OCI-M2 (cell line): ENCODE results near the gene POP5.

Source experiments
- DNase-seq: peaks from one replicate; lab custom pipeline; 2025; ENCODE audit not compliant: unreplicated experiment; lab: John Stamatoyannopoulos, UW

Gene POP5

DNA sequence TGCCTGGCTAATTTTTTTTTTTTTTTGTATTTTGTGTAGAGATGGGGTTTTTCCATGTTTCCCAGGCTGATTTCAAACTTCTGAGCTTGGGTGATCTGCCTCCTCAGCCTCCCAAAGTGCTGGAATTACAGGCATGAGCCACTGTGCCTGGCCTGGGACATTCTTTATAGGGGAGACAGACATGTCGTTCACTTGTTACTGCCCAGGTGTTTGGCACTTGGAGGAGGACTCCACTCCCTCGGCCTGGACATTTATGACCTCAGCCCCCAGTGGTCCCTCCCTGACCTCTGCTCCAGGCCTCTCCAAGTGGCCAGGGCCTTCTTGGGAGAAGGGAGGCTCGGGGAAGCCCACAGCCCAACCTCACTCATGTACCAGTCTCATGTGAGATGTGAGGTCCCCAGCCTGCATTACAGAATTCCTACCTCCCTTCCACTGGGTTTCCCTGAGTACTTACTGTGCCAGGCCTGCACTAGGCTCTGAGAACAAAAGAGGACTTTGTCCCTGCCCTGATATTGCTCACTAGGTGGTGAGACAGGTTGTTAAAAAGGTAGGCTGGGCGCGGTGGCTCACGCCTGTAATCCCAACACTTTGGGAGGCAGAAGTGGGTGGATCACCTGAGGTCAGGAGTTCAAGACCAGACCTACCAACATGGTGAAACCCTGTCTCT, 9.7 kb upstream of the POP5 start:
- no peak for DNase-seq

DNA sequence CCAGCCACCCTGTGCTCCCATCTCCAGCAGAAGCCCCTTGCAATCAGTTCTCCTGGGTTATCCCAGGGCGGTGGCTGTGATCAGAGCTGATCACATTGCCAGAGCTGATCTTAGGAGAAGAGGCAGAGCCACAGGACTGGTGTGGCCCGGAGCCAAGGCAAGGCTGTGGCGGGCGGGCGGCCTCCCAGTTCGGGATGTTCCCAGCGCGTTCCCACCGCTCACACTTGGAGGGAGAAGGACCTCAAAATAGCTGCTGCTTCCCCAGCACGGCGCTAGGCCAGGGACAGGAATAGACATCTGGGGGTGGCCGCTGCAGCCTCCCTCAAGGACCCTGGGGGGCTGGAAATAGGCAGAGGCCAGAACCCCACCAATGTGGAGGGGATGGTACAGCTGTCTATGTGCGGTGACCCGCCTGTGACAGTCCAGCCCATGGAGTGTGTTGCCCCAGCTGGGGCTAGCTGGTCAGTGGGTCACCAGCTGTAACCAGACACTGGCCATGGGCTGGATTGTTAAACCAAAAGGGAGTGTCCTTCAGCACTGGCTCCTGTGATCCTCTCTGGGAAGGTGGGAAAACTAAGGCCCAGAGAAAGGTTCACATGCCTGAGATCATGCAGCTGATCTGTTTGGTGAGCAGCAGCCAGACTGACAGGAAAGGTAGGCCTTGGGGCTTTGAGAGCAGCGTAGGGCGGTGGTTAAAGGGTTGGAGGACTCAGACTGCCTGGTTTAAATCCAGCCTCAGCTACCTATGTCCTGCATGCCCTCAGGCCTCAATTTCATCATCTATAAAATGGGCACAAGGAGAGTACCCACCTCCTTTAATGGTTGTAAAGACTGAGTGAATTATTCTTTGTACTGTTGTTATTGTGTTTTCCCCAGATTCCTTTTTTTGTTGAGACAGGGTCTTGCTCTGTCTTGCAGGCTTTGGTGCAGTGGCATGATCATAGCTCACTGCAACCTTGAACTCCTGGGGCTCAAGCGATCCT, 8.0 kb upstream of the POP5 start:
- DNase-seq: no peak

DNA sequence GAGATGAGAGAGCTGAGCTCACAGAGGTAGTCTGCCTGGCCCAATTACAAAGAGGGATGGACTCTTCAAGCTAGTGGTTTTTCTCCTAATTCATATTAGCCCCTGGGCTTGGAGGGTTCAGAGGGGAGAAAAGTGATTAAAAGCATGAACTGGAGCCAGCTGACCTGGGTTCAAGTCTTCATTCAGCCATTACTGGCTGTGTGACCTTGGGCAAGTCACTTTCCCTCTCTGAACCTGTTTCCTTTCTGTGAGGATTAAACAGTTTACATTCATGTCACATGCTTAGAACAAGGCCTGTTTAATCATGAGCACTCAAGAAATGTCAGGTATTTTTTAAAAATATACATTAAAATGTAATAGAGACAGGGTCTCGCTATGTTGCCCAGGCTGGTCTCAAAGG, 7.2 kb upstream of the POP5 start:
- DNase-seq: no peak

DNA sequence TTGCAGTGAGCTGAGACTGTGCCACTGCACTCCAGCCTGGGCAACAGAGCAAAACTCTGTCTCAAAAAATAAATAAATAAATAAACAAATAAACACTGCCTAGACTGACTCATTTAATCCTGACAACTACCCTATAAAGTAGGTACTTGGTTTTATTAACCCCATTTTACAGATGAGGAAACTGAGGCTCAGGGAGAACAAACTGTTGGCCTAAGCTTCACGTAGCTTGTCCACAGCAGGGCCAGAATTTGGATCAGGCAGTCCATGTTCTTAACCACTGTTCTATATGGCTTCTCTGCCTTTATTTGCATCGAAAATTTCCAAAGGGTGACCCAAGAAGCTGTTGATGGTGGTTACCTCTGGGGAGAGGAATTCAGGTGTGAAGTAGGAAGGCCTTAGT, 5.7 kb upstream of the POP5 start:
- no peak for DNase-seq

DNA sequence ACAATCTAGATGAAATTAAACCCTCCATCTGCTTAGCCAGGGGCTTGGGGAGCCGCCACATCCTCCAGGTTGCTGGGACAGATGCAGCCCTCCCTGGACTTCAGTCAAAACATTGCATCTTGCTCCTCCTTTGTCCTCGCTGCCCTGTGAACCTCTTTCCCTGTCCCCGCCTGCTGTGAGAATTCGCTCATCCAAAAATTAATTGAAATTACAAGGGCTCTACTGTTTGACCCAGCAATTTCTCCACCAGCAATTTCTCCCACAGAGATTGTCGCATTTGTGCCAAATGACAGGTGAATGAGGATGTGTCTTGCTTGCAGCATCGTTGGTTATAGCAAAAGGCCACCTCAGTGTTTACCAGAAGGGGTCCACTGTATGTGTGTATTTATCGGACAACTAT, 5.0 kb upstream of the POP5 start:
- no peak for DNase-seq

DNA sequence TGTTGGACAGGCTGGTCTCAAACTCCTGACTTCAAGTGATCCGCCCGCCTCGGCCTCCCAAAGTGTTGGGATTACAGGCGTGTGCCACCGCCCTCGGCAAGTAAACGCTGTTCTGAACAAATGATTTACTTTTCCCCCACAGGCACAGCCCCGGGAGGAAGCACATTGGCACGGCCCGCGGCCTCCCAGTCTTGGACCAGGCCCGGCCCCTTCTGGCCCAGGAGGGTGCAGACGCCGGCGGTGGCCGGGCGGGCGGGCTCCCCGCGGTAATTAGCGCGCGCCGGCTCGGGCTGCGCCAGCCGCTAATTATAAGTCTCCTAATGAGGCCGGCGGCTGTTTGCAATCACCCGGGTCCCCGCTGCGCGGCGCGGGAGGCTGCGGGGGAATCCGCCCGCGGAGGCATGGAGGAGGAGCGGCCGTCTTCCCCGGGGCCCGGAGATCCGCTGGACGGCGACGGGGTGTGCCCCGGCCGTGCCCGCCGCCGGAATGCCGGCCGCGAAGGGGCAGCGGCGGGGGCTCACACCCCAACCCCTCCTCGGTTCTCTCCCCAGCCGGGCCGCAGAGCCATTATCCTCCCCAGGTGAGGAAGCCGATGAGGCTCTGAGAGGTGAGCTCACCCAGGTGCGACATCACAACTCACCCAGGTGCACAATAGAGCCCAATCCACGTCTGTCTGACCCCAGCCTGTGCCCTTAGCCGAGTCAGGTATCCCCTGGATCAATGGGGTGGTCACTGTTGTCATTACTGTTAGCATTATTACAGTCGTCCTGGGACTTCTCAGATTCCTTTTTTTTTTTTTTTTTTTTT, 3.3 kb upstream of the POP5 start:
- DNase-seq: no peak

DNA sequence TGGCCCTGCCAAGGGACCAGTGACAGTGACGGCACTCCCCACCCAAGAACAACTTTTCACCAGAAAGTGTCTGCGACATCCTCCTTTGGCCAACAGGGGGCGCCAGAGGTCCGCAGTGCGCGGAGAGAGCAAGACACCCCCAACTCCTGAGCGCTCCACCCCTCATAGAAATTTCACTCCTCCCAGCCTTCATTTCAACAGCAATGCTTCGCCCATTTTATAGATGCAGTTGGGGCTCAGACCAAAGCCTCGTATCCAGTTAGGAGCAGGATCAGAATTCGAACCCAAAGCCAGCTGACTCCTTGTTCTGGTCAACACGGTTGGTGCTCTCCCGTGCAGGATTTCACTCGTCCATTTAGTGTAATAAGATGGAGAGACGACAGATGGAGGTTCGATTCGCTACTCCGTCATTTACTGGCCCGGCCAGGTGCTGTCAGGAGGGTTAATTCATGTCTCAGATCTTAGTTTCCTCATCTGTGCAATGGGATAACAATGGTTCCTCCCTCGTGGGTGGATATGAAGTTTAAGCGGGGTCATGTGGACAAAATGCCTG, 2.4 kb upstream of the POP5 start:
- no peak for DNase-seq

DNA sequence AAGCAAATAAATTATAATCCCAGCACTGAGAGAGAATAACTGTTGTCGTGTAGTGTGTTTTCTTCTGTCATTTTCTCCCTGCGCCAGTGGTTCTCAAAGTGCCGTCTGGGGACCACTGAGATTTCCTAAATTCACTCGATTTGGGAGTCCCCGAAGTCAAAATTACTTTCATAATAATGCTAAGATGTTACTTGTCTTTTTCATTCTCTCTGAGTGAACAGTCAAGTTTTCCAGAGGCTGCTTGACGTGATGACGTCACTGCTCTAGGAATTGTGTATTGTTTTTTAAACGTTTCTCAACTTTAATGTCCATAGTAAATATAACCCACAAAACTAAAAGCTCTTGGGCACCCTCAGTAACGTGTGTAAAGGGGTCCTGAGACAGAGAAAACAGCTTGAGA, 796 bp upstream of the POP5 start:
- DNase-seq: no peak

DNA sequence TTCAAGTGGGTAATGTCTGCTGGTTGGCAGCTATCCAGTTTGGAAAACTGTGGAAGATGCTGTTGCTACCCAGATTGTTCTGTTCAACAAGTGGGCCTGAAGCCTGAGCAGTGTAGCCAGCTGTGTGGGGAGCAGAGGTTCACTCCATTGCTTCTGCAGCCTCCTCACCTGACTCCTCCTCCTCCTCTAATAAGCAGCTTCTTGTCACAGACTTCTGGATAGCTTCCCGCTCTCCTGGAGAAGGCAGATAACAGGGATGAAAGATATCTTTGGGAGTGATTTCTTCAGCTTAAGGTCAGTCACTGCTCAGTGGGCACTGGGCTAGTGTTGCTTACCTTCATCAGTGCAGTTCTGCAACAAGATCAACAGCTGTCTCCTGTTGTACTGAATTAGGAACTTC, 2.0 kb downstream of the POP5 start:
- DNase-seq: no peak

DNA sequence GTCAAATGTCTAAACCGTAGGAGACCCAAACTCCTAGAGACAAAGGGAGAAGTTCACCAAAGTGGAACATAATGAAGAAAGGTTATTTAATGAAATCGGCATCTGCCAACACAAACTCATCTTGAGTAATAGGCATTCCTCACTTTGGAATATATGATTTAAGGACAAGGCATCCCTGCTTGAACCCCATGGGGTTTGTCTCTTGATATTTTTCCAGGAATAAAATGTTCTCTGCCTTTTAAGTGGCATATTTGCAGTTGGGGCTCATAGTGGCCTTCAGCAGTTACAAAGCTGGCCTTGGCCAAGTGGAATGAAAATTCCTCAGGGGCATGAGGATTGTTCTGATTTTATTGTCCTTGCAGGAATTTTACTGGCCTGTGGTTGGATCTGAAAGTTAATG, 7.1 kb downstream of the POP5 start:
- no peak for DNase-seq

DNA sequence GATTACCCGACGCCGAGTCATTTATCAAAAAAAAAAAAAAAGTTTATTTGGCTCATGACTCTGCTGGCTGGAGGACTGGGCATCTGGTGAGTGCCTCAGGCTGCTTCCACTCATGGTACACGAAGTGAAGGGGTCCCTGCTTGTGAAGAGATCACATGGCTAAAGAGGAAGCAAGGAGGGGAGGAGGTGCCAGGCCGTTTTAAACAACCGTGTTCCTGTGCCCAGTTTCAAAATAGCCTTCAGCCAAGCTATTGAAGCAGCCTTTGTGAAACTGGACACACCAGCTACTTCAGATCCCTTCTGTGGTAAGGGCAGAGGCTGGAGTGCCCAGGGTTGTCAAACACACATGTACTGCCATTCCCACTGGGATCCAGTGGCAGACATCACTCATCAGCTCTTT, 7.6 kb downstream of the POP5 start:
- no peak for DNase-seq

DNA sequence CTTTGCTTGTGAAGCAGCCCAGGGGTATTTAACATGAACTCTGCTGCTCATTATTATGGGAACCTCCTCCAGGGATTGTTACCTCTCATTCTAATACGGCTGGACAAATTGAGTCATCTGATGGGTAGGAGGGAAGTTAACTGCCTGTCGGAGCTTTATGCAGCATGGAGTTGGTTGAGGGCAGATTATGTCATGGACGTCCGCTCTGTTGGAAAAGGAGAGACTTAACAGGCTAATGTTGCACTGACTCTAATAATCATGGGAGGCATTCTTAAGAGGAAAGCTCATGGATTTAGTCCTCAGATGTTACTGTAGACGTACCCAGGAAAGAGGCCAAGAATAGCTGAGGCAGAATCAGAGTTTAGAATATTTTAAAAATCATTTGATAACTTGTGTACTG, 9.9 kb downstream of the POP5 start:
- no peak for DNase-seq

DNA sequence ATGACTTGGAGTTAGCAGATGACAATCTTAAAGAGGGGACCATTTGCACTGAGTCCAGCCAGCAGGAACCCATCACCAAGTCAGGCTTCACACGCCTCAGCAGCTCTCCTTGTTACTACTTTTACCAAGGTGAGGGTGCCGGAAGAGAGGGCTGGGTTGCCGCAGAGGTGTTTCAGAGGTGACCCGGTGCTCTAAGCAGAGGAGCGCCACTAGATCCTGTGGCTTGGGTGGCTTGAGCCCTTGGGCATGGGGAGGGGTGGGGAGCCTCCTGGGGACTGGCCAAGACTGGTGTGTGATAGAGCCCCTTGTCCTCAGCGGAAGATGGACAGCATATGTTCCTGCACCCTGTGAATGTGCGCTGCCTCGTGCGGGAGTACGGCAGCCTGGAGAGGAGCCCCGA, 17.7 kb downstream of the POP5 start:
- DNase-seq: no peak

DNA sequence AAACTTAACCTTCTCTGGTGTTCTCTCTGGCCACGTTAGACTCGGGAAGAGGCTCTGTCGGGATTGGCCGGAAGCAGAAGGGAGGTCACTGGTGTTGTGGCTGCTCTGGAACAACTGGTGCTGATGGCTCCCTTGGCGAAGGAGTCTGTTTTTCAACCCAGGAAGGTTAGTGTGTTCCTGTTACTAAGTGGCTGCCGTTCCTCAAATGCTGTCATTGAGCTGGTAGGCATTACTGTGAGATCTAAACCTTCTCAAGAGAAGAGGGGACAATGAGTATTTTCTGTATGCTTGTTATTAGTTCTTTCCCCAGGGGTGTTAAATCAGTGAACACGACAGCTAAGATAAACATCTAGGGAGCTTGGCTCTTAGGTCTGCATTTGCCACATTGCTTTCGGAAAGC, 18.3 kb downstream of the POP5 start:
- DNase-seq: no peak

DNA sequence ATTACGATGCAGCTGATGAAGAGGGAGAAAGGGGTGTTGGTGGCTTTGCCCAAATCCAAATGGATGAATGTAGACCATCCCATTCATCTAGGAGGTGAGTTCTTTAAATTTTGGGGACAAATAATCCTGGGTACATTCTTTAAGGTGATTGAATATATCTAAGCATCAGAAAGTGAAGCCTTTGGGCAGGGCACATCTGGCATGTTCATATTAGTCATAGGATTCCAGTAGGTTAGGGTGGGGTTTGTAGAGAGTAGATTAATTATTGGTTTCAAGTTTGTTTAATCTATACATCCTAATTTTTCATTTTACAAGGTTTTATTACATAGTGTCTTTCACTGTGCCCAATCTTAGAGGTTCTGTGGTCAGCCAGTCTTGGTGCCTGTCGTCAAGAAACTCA, 23.6 kb downstream of the POP5 start:
- DNase-seq: no peak

DNA sequence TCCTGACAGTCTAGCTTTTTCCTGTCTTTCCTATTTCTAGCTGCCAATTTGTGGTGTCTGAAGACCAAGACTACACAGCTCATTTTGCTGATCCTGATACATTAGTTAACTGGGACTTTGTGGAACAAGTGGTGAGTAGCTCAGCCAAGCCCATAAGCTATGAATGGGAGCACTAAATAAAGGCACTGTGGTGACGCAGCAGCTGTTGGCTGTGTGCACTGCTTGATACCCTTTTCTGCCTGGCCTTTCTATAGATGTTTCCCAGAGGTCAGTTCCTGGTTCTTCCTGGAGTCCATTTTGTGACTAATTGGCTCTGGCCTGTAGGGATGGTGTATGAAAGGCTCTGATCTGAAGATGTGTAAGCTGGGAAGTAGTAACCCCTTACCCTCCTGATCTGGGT, 26.5 kb downstream of the POP5 start:
- DNase-seq: no peak

DNA sequence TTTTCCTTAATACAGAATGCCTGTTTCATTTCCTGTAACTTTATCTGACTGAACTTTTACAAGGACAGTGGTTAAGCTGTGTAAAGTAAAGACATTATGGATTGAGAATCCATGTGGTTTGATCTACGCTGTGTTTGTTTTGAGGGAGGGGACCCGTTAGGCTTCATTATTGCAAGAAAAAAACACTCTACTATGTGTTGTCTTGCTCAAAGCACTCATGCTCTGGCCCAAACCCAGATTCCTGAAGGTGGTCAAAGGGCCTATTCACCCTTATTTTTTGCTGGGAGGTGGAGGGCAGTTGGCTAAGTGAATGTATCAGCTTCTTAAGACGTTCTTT, 35.2 kb downstream of the POP5 start:
- no peak for DNase-seq

DNA sequence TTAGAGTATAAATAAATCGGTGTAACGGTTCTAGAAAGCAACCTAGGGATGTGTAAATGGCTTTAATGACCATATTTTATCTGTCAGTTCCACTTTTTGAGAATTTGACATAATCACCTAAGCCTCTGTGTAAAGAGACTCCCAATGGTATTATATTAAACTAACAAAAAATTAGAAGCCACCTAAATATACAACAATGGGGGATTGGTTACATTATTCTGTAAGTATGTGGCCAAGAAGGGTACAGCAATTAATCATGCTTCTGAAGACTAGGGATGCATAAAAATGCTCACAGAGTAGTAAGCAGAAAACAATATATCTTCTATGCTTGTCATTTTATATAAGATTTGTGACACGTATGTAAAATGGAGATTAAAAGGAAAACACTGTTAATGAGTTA, 36.5 kb downstream of the POP5 start:
- no peak for DNase-seq

DNA sequence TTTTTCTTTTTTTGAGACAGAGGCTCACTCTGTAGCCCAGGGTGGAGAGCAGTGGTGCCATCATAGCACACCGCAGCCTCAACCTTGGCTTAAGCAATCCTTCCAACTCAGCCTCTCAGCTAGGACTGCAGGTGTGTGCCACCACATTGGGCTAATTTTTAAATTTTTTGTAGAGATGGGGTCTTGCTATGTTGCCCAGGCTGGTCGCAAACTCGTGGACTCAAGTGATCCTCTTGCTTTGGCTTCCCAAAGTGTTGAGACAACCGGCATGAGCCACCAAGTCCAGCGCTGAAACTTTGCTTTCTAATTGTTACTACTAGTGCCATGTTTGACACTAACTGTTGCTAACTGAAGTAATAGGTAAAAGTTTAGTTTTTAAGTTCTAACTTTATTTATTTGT, 39.0 kb downstream of the POP5 start:
- DNase-seq: no peak

DNA sequence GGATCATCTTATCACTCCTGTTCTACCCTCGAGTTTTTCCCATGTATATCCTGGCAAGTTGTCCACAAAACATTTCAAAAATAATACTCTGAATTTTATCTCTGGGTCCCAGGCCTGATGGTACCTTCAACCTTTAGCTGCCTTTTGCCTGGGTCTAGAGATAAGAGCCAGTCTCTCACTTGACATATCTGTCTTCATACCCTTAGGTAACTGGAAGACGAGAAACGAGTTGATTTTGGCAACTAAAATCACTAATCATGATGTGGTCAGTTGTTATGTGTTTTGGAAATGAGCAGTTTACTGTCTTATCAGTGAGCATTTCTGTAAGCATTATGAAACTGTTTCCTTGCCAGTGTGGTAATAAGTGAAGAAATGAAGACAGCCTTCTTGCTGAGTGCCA, 40.8 kb downstream of the POP5 start:
- peak; percentile 30 for DNase-seq

DNA sequence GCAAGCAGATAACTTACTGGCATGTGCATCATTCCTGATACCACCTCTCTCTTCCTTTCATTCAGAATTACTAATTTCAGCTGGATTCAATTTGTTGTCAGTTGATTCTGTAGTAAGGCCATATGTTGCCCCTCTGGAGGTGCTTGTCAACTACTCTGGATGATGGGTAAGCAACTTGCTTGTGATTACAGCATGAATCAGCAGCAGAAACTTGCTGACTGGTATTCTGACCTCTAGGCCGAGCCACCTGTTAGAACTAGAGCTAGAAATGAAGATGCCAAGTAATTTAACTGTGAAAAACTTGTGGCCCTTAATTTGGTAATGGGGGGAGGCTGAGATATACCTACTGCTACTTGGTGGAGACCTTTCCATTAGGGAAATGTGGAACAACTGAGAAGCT, 41.9 kb downstream of the POP5 start:
- no peak for DNase-seq
